HCT116 (cell line): ENCODE data around the gene STK32B. TPM values are rescaled to one million over a fixed set of nuclear protein-coding genes. Genes with fewer than 3 reads are reported as not detected.

Experiments used
- ATAC-seq: fragments of 200-7000 bp; cut with Tn5 transposase; 2 replicates; pipeline ENCODE4 v1.9.1; 2020; ENCODE audit warnings: mild to moderate bottlenecking, moderate library complexity
- BruUV-seq: library from RNA; stranded (reverse); fragments of 400-500 nt; replicated peaks from 2 replicates; lab custom pipeline; 2021; lab: Mats Ljungman, UMichigan
- CTCF ChIA-PET: fragments of 300-600 bp; sonication (Branson Sonifier 250); formaldehyde crosslinking; loops from one replicate; lab custom pipeline; 2021; ENCODE audit warnings: antibody characterized with exemption; lab: Charles Lee
- POLR2A ChIA-PET: fragments of 300-600, 350-600 bp; sonication (Branson Sonifier 250); formaldehyde crosslinking; loops from one replicate; lab custom pipeline; 2021; ENCODE audit warnings: antibody characterized with exemption; lab: Charles Lee
- RAD21 ChIA-PET, 2 experiments: fragments of 300-600 bp; sonication (Branson Sonifier 250); formaldehyde crosslinking; loops; one replicate each; lab custom pipeline; 2023; ENCODE audit warnings: low total read pairs in 2 of 2; ENCODE audit not compliant: uncharacterized antibody in 2 of 2, unreplicated experiment in 2 of 2, low non-redundant PET in 1 of 2; lab: Charles Lee
- DNase-seq: peaks from one replicate; pipeline ENCODE4 v3.0.0-alpha.2; 2010; ENCODE audit warnings: low read depth, low spot score
- H2AFZ ChIP-seq: fragments of 200-600 bp; shearing (Covaris generic), sonication (generic); 2 replicates; pipeline ENCODE4 v1.6.1; 2017; ENCODE audit warnings: low read depth, mixed run types, mixed read lengths, antibody characterized with exemption, low read length; ENCODE audit not compliant: poor library complexity, severe bottlenecking
- H3K27ac ChIP-seq: 2 replicates; pipeline ENCODE4 v1.5.1; 2012; ENCODE audit warnings: low read depth, low read length
- H3K27me3 ChIP-seq: fragments of 200-600 bp; sonication (generic); 2 replicates; pipeline ENCODE4 v1.6.1; 2016; ENCODE audit warnings: mixed run types, low read length, mixed read lengths; ENCODE audit not compliant: insufficient read depth
- H3K36me3 ChIP-seq, 2 experiments: fragments of 200-500 bp in 1 of 2; fragments of 200-600 bp in 1 of 2; sonication (Bioruptor generic) in 1 of 2; sonication (generic) in 1 of 2; 2 replicates each; pipeline versions ENCODE4 v1.5.1 to v1.6.1; 2014 to 2016; ENCODE audit warnings: low read length in 2 of 2, inconsistent platforms in 1 of 2, mixed read lengths in 1 of 2, mixed run types in 1 of 2; ENCODE audit not compliant: insufficient read depth in 2 of 2, control insufficient read depth in 1 of 2
- H3K4me1 ChIP-seq, 2 experiments: fragments of 200-600 bp in 1 of 2; sonication (generic) in 1 of 2; 2 replicates each; pipeline versions ENCODE4 v1.5.1 to v1.6.1; 2012 to 2017; ENCODE audit warnings: low read length in 2 of 2, inconsistent platforms in 1 of 2, mild to moderate bottlenecking in 1 of 2, mixed read lengths in 1 of 2, mixed run types in 1 of 2, moderate library complexity in 1 of 2; ENCODE audit not compliant: insufficient read depth in 2 of 2, control insufficient read depth in 1 of 2
- H3K4me2 ChIP-seq: fragments of 200-600 bp; sonication (generic); 2 replicates; pipeline ENCODE4 v1.6.1; 2017; ENCODE audit warnings: mixed run types, low read length, mixed read lengths
- H3K4me3 ChIP-seq, 2 experiments: fragments of 200-600 bp in 1 of 2; sonication (generic) in 1 of 2; replicated peaks in 1 of 2; 2 replicates each; pipeline ENCODE4 v1.5.1; 2011 to 2016; ENCODE audit warnings: low read length in 2 of 2, control low read depth in 1 of 2, low read depth in 1 of 2, mild to moderate bottlenecking in 1 of 2, mixed read lengths in 1 of 2, mixed run types in 1 of 2
- H3K79me2 ChIP-seq: fragments of 200-600 bp; sonication (generic); 2 replicates; pipeline ENCODE4 v1.6.1; 2017; ENCODE audit warnings: mild to moderate bottlenecking, mixed run types, low read length, moderate library complexity, mixed read lengths; ENCODE audit not compliant: insufficient read depth
- H3K9ac ChIP-seq: fragments of 200-600 bp; sonication (generic); 2 replicates; pipeline ENCODE4 v1.6.1; 2016; ENCODE audit warnings: low read length, mixed read lengths
- H3K9me2 ChIP-seq: fragments of 200-600 bp; sonication (generic), shearing (Covaris generic); 2 replicates; pipeline ENCODE4 v1.6.1; 2017; ENCODE audit warnings: mixed run types, mild to moderate bottlenecking, moderate library complexity; ENCODE audit not compliant: insufficient read depth
- H3K9me3 ChIP-seq, 2 experiments: fragments of 200-500 bp in 1 of 2; fragments of 200-600 bp in 1 of 2; sonication (Bioruptor generic) in 1 of 2; sonication (generic) in 1 of 2; 2 replicates each; pipeline ENCODE4 v1.6.1; 2014 to 2017; ENCODE audit warnings: low read length in 2 of 2, mixed read lengths in 2 of 2, inconsistent platforms in 1 of 2, low read depth in 1 of 2, mild to moderate bottlenecking in 1 of 2, mixed run types in 1 of 2, moderate library complexity in 1 of 2; ENCODE audit not compliant: control insufficient read depth in 1 of 2, insufficient read depth in 1 of 2
- H4K20me1 ChIP-seq: fragments of 200-600 bp; sonication (generic), shearing (Covaris generic); 2 replicates; pipeline ENCODE4 v1.6.1; 2017; ENCODE audit warnings: mixed run types, mild to moderate bottlenecking, moderate library complexity; ENCODE audit not compliant: insufficient read depth
- EGR1 ChIP-seq: IDR thresholded peaks from 2 replicates; pipeline ENCODE4 v1.6.1; 2012; ENCODE audit warnings: low read depth
- ELF1 ChIP-seq: IDR thresholded peaks from 2 replicates; pipeline ENCODE4 v1.6.1; 2012; ENCODE audit warnings: low read depth, borderline replicate concordance
- REST ChIP-seq: IDR thresholded peaks from 2 replicates; pipeline ENCODE4 v1.6.1; 2012; ENCODE audit warnings: low read depth
- SIN3A ChIP-seq: IDR thresholded peaks from 2 replicates; pipeline ENCODE4 v1.6.1; 2012; ENCODE audit warnings: low read depth
- ZBTB33 ChIP-seq: IDR thresholded peaks from 2 replicates; pipeline ENCODE4 v1.6.1; 2011; ENCODE audit warnings: mild to moderate bottlenecking, low read length, moderate library complexity; ENCODE audit not compliant: insufficient replicate concordance; ENCODE audit errors: extremely low read depth
- intact Hi-C: fragments of 100-400 bp; cut with micrococcal nuclease; formaldehyde crosslinking; loops from 2 replicates; pipeline ENCODE4 v1.10.0; 2022
- total RNA-seq: library from RNA; stranded (reverse); gene quantifications from one replicate; pipeline ENCODE4 v1.2.1, GENCODE V29; 2021; ENCODE audit not compliant: unreplicated experiment
- TF ChIP-seq, protein P1 (sequence below): IDR thresholded peaks from 2 replicates; pipeline ENCODE4 v1.6.1; 2012

The STK32B gene
- total RNA-seq, 1 experiment from 2014 or later, result not detected

- Histone ChIP-seq H3K27ac (no peak overlapping the region), H3K36me3 (no peaks in the 10 kb centered on the region), H3K9me3 (no peaks in the 10 kb centered on the region), H3K27me3 (peaks cover 10% of the 10 kb centered on the region; the same call in 1 of the 2 replicates), H3K9ac (no peak overlapping the region), H4K20me1 (no peaks in the 10 kb centered on the region), H3K4me1 (no peaks in the 10 kb centered on the region), H3K79me2 (no peaks in the 10 kb centered on the region), H3K4me3 (no peak overlapping the region), H3K4me2 (no peak overlapping the region), H3K9me2 (no peaks in the 10 kb centered on the region), H2AFZ (no peak overlapping the region)
- ChIA-PET RAD21 (no interaction called here), CTCF (no interaction called here), POLR2A (no interaction called here)
- intact Hi-C loops, result no loop called here
- TF ChIP-seq EGR1 (no peak), REST (no peak), ELF1 (no peak), ZBTB33 (no peak), SIN3A (no peak)
- TF ChIP-seq, protein P1, sequence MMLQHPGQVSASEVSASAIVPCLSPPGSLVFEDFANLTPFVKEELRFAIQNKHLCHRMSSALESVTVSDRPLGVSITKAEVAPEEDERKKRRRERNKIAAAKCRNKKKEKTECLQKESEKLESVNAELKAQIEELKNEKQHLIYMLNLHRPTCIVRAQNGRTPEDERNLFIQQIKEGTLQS, result no peak
- no peak for DNase-seq
- no TSS peak for BruUV-seq
- no peak for ATAC-seq
Observed at GRCh38 chr4:5478169-5478568, 426.9 kb downstream of the STK32B start.
